WTC11 (cell line): ENCODE results near the gene MED26.

Experiments
- AR ChIP-seq: fragments of 250-450 bp; sonication (Bioruptor Pico); IDR thresholded peaks from 2 replicates; pipeline ENCODE4 v1.9.0; 2021; ENCODE audit warnings: mild to moderate bottlenecking
- ATF3 ChIP-seq: sonication (generic); formaldehyde crosslinking; conservative IDR thresholded peaks from 2 replicates; pipeline ENCODE4 v1.8.1; 2022; ENCODE audit warnings: mild to moderate bottlenecking, missing genetic modification reagents
- CREB1 ChIP-seq: sonication (generic); formaldehyde crosslinking; IDR thresholded peaks from 2 replicates; pipeline ENCODE4 v1.8.0; 2023; ENCODE audit warnings: mild to moderate bottlenecking, missing genetic modification reagents
- JUN ChIP-seq: sonication (generic); formaldehyde crosslinking; IDR thresholded peaks from 2 replicates; pipeline ENCODE4 v1.8.0; 2023; ENCODE audit warnings: mild to moderate bottlenecking, missing genetic modification reagents
- ZNF317 ChIP-seq: sonication (generic); formaldehyde crosslinking; IDR thresholded peaks from 2 replicates; pipeline ENCODE4 v1.8.1; 2023; ENCODE audit warnings: low read depth, mild to moderate bottlenecking, moderate library complexity, missing genetic modification reagents, borderline replicate concordance
- TF ChIP-seq, protein P1 (sequence below): fragments of 200-600 bp; IDR thresholded peaks from 2 replicates; pipeline ENCODE4 v1.8.0; 2022; ENCODE audit warnings: antibody characterized with exemption
- TF ChIP-seq, protein P2 (sequence below): sonication (generic); formaldehyde crosslinking; IDR thresholded peaks from 2 replicates; pipeline ENCODE4 v1.8.1; 2022; ENCODE audit warnings: low read depth, mild to moderate bottlenecking, moderate library complexity, missing genetic modification reagents, borderline replicate concordance

GRCh38 chr19:16573296-16573695 is 54.7 kb downstream of the MED26 start:
- TF ChIP-seq ZNF317 (CRISPR knock-in tag), result no peak
- no peak for TF ChIP-seq CREB1 (CRISPR knock-in tag)
- TF ChIP-seq, protein P1, sequence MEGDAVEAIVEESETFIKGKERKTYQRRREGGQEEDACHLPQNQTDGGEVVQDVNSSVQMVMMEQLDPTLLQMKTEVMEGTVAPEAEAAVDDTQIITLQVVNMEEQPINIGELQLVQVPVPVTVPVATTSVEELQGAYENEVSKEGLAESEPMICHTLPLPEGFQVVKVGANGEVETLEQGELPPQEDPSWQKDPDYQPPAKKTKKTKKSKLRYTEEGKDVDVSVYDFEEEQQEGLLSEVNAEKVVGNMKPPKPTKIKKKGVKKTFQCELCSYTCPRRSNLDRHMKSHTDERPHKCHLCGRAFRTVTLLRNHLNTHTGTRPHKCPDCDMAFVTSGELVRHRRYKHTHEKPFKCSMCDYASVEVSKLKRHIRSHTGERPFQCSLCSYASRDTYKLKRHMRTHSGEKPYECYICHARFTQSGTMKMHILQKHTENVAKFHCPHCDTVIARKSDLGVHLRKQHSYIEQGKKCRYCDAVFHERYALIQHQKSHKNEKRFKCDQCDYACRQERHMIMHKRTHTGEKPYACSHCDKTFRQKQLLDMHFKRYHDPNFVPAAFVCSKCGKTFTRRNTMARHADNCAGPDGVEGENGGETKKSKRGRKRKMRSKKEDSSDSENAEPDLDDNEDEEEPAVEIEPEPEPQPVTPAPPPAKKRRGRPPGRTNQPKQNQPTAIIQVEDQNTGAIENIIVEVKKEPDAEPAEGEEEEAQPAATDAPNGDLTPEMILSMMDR, result no peak
- TF ChIP-seq ATF3 (CRISPR knock-in tag), result no peak
- no peak for TF ChIP-seq AR (CRISPR knock-in tag)
- TF ChIP-seq JUN (CRISPR knock-in tag), result no peak
- TF ChIP-seq, protein P2, sequence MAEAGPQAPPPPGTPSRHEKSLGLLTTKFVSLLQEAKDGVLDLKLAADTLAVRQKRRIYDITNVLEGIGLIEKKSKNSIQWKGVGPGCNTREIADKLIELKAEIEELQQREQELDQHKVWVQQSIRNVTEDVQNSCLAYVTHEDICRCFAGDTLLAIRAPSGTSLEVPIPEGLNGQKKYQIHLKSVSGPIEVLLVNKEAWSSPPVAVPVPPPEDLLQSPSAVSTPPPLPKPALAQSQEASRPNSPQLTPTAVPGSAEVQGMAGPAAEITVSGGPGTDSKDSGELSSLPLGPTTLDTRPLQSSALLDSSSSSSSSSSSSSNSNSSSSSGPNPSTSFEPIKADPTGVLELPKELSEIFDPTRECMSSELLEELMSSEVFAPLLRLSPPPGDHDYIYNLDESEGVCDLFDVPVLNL (CRISPR knock-in tag), result no peak
